ENCODE data around the gene IRGC.

Gene IRGC

GRCh38 chr19:43725468-43725867, 9.6 kb downstream of the IRGC start:
- no peak overlapping the region for H3K4me3 ChIP-seq (ENCODE audit: low read depth, low read length)
- TF ChIP-seq, protein P1, sequence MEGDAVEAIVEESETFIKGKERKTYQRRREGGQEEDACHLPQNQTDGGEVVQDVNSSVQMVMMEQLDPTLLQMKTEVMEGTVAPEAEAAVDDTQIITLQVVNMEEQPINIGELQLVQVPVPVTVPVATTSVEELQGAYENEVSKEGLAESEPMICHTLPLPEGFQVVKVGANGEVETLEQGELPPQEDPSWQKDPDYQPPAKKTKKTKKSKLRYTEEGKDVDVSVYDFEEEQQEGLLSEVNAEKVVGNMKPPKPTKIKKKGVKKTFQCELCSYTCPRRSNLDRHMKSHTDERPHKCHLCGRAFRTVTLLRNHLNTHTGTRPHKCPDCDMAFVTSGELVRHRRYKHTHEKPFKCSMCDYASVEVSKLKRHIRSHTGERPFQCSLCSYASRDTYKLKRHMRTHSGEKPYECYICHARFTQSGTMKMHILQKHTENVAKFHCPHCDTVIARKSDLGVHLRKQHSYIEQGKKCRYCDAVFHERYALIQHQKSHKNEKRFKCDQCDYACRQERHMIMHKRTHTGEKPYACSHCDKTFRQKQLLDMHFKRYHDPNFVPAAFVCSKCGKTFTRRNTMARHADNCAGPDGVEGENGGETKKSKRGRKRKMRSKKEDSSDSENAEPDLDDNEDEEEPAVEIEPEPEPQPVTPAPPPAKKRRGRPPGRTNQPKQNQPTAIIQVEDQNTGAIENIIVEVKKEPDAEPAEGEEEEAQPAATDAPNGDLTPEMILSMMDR (IDR thresholded peaks at IDR 0.05; ENCODE audit: low read depth, low read length): no peak
- TF ChIP-seq MAX (IDR thresholded peaks at IDR 0.05; ENCODE audit: low read depth, low read length): no peak
- TF ChIP-seq POLR2A (IDR thresholded peaks at IDR 0.05; ENCODE audit: extremely low read depth, insufficient read length): no peak
- no peak for TF ChIP-seq MYC (IDR thresholded peaks at IDR 0.05; ENCODE audit: low read depth, low read length)
- DNase-seq (ENCODE audit: low read depth): no peak

DNA sequence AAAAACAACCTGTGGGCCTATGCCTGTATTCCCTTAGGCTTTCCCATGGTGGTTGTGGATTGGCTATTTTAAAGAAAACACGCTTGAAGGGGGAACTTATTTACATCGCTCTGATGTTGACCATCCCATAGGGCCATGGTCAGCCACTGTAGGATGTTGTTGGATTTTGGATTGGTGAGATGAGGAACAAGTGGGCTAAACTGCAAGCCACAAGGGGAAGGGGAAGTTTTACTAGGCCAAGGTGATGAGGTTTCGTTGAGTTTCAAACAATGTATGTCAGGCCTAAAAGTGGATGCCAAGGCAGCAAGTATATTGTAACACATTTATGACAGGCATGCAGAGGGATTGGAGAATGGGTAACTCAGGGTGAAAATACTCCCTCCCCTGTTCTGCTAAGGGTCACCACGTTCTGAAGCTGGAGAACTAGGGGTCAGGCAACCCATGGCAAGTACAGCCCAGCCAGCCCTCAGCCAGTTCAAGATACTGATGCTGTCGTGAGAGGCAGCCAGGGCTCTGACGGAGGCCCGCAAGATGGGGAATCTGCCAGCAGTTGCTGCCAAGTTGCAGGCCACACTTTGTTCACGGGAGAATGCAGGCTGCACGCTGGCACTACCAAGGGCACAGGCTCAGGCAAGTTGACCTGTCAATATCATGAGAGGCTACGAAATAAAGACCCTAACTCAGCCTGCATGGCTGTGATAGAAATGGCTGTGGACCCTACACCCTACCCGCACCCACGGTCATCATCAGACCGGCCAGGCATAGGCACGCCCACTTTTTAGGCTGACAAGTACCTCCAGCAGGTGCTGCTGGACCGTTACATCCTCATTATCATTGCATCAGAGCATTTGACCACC, 11.1 kb downstream of the IRGC start:
- H3K4me3 ChIP-seq (ENCODE audit: low read depth, low read length): no peak overlapping the region
- DNase-seq (ENCODE audit: low read depth): peak; percentile 18
- TF ChIP-seq MYC (IDR thresholded peaks at IDR 0.05; ENCODE audit: low read depth, low read length) (no peak), POLR2A (IDR thresholded peaks at IDR 0.05; ENCODE audit: extremely low read depth, insufficient read length) (no peak), MAX (IDR thresholded peaks at IDR 0.05; ENCODE audit: low read depth, low read length) (no peak)
- TF ChIP-seq, protein P1 (IDR thresholded peaks at IDR 0.05; ENCODE audit: low read depth, low read length): no peak

GRCh38 chr19:43727593-43727853, 11.6 kb downstream of the IRGC start:
- H3K4me3 ChIP-seq (ENCODE audit: low read depth, low read length): no peak overlapping the region
- DNase-seq (ENCODE audit: low read depth): no peak
- TF ChIP-seq MAX (IDR thresholded peaks at IDR 0.05; ENCODE audit: low read depth, low read length): no peak
- TF ChIP-seq POLR2A (IDR thresholded peaks at IDR 0.05; ENCODE audit: extremely low read depth, insufficient read length): no peak
- TF ChIP-seq, protein P1 (IDR thresholded peaks at IDR 0.05; ENCODE audit: low read depth, low read length): no peak
- no peak for TF ChIP-seq MYC (IDR thresholded peaks at IDR 0.05; ENCODE audit: low read depth, low read length)

GRCh38 chr19:43729919-43730318, 14.0 kb downstream of the IRGC start:
- TF ChIP-seq MAX (IDR thresholded peaks at IDR 0.05; ENCODE audit: low read depth, low read length) (no peak), MYC (IDR thresholded peaks at IDR 0.05; ENCODE audit: low read depth, low read length) (no peak)
- no peak overlapping the region for H3K4me3 ChIP-seq (ENCODE audit: low read depth, low read length)
- no peak for DNase-seq (ENCODE audit: low read depth)

GRCh38 chr19:43731346-43731745, 15.5 kb downstream of the IRGC start:
- TF ChIP-seq MYC (IDR thresholded peaks at IDR 0.05; ENCODE audit: low read depth, low read length): no peak
- TF ChIP-seq, protein P1 (IDR thresholded peaks at IDR 0.05; ENCODE audit: low read depth, low read length): no peak
- no peak for TF ChIP-seq MAX (IDR thresholded peaks at IDR 0.05; ENCODE audit: low read depth, low read length)
- no peak for TF ChIP-seq POLR2A (IDR thresholded peaks at IDR 0.05; ENCODE audit: extremely low read depth, insufficient read length)
- H3K4me3 ChIP-seq (ENCODE audit: low read depth, low read length): no peak overlapping the region
- DNase-seq (ENCODE audit: low read depth): no peak

DNA sequence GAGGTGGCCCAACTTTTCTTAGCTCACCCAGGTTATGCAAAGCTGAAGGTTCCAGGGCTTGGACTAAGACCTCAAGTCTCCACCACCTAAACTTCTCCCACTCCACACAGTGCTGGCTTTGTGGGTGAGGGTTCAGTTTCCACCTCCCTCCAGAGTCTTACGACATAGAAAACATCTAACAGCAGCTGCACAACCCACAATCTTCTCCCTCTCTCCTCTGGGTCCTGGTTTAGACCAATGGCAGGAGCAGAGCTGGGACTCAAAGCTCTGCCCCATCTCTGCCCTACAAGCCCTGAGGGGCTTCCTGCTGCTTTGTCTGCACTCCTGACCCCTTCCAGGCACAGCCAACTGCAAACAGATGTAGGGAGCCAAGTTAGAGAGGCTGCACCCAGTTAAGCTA, 16.0 kb downstream of the IRGC start:
- no peak overlapping the region for H3K4me3 ChIP-seq (ENCODE audit: low read depth, low read length)
- DNase-seq (ENCODE audit: low read depth): peak; percentile 58
- TF ChIP-seq, protein P1 (IDR thresholded peaks at IDR 0.05; ENCODE audit: low read depth, low read length): no peak
- TF ChIP-seq MYC (IDR thresholded peaks at IDR 0.05; ENCODE audit: low read depth, low read length) (no peak), POLR2A (IDR thresholded peaks at IDR 0.05; ENCODE audit: extremely low read depth, insufficient read length) (no peak), MAX (IDR thresholded peaks at IDR 0.05; ENCODE audit: low read depth, low read length) (no peak)
